HCT116 (cell line): ENCODE measurements around the gene EID2. TPM values are rescaled to one million over a fixed set of nuclear protein-coding genes. Genes with fewer than 3 reads are reported as not detected.

ENCODE experiments used
- ATAC-seq: fragments of 200-7000 bp; cut with Tn5 transposase; 2 replicates; pipeline ENCODE4 v1.9.1; 2020; ENCODE audit warnings: mild to moderate bottlenecking, moderate library complexity
- BruUV-seq: library from RNA; stranded (reverse); fragments of 400-500 nt; replicated peaks from 2 replicates; lab custom pipeline; 2021; lab: Mats Ljungman, UMichigan
- CTCF ChIA-PET: fragments of 300-600 bp; sonication (Branson Sonifier 250); formaldehyde crosslinking; loops from one replicate; lab custom pipeline; 2021; ENCODE audit warnings: antibody characterized with exemption; lab: Charles Lee
- POLR2A ChIA-PET: fragments of 300-600, 350-600 bp; sonication (Branson Sonifier 250); formaldehyde crosslinking; loops from one replicate; lab custom pipeline; 2021; ENCODE audit warnings: antibody characterized with exemption; lab: Charles Lee
- RAD21 ChIA-PET, 2 experiments: fragments of 300-600 bp; sonication (Branson Sonifier 250); formaldehyde crosslinking; loops; one replicate each; lab custom pipeline; 2023; ENCODE audit warnings: low total read pairs in 2 of 2; ENCODE audit not compliant: uncharacterized antibody in 2 of 2, unreplicated experiment in 2 of 2, low non-redundant PET in 1 of 2; lab: Charles Lee
- DNase-seq: peaks from one replicate; pipeline ENCODE4 v3.0.0-alpha.2; 2010; ENCODE audit warnings: low read depth, low spot score
- H2AFZ ChIP-seq: fragments of 200-600 bp; shearing (Covaris generic), sonication (generic); 2 replicates; pipeline ENCODE4 v1.6.1; 2017; ENCODE audit warnings: low read depth, mixed run types, mixed read lengths, antibody characterized with exemption, low read length; ENCODE audit not compliant: poor library complexity, severe bottlenecking
- H3K27ac ChIP-seq: 2 replicates; pipeline ENCODE4 v1.5.1; 2012; ENCODE audit warnings: low read depth, low read length
- H3K27me3 ChIP-seq: fragments of 200-600 bp; sonication (generic); 2 replicates; pipeline ENCODE4 v1.6.1; 2016; ENCODE audit warnings: mixed run types, low read length, mixed read lengths; ENCODE audit not compliant: insufficient read depth
- H3K36me3 ChIP-seq, 2 experiments: fragments of 200-500 bp in 1 of 2; fragments of 200-600 bp in 1 of 2; sonication (Bioruptor generic) in 1 of 2; sonication (generic) in 1 of 2; 2 replicates each; pipeline versions ENCODE4 v1.5.1 to v1.6.1; 2014 to 2016; ENCODE audit warnings: low read length in 2 of 2, inconsistent platforms in 1 of 2, mixed read lengths in 1 of 2, mixed run types in 1 of 2; ENCODE audit not compliant: insufficient read depth in 2 of 2, control insufficient read depth in 1 of 2
- H3K4me1 ChIP-seq, 2 experiments: fragments of 200-600 bp in 1 of 2; sonication (generic) in 1 of 2; 2 replicates each; pipeline versions ENCODE4 v1.5.1 to v1.6.1; 2012 to 2017; ENCODE audit warnings: low read length in 2 of 2, inconsistent platforms in 1 of 2, mild to moderate bottlenecking in 1 of 2, mixed read lengths in 1 of 2, mixed run types in 1 of 2, moderate library complexity in 1 of 2; ENCODE audit not compliant: insufficient read depth in 2 of 2, control insufficient read depth in 1 of 2
- H3K4me2 ChIP-seq: fragments of 200-600 bp; sonication (generic); 2 replicates; pipeline ENCODE4 v1.6.1; 2017; ENCODE audit warnings: mixed run types, low read length, mixed read lengths
- H3K4me3 ChIP-seq, 2 experiments: fragments of 200-600 bp in 1 of 2; sonication (generic) in 1 of 2; replicated peaks in 1 of 2; 2 replicates each; pipeline ENCODE4 v1.5.1; 2011 to 2016; ENCODE audit warnings: low read length in 2 of 2, control low read depth in 1 of 2, low read depth in 1 of 2, mild to moderate bottlenecking in 1 of 2, mixed read lengths in 1 of 2, mixed run types in 1 of 2
- H3K79me2 ChIP-seq: fragments of 200-600 bp; sonication (generic); 2 replicates; pipeline ENCODE4 v1.6.1; 2017; ENCODE audit warnings: mild to moderate bottlenecking, mixed run types, low read length, moderate library complexity, mixed read lengths; ENCODE audit not compliant: insufficient read depth
- H3K9ac ChIP-seq: fragments of 200-600 bp; sonication (generic); 2 replicates; pipeline ENCODE4 v1.6.1; 2016; ENCODE audit warnings: low read length, mixed read lengths
- H3K9me2 ChIP-seq: fragments of 200-600 bp; sonication (generic), shearing (Covaris generic); 2 replicates; pipeline ENCODE4 v1.6.1; 2017; ENCODE audit warnings: mixed run types, mild to moderate bottlenecking, moderate library complexity; ENCODE audit not compliant: insufficient read depth
- H3K9me3 ChIP-seq, 2 experiments: fragments of 200-500 bp in 1 of 2; fragments of 200-600 bp in 1 of 2; sonication (Bioruptor generic) in 1 of 2; sonication (generic) in 1 of 2; 2 replicates each; pipeline ENCODE4 v1.6.1; 2014 to 2017; ENCODE audit warnings: low read length in 2 of 2, mixed read lengths in 2 of 2, inconsistent platforms in 1 of 2, low read depth in 1 of 2, mild to moderate bottlenecking in 1 of 2, mixed run types in 1 of 2, moderate library complexity in 1 of 2; ENCODE audit not compliant: control insufficient read depth in 1 of 2, insufficient read depth in 1 of 2
- H4K20me1 ChIP-seq: fragments of 200-600 bp; sonication (generic), shearing (Covaris generic); 2 replicates; pipeline ENCODE4 v1.6.1; 2017; ENCODE audit warnings: mixed run types, mild to moderate bottlenecking, moderate library complexity; ENCODE audit not compliant: insufficient read depth
- ATF3 ChIP-seq: IDR thresholded peaks from 2 replicates; pipeline ENCODE4 v1.6.1; 2012
- CBX3 ChIP-seq: IDR thresholded peaks from 2 replicates; pipeline ENCODE4 v1.6.1; 2012; ENCODE audit warnings: low read depth
- CEBPB ChIP-seq: IDR thresholded peaks from 2 replicates; pipeline ENCODE4 v1.6.1; 2012; ENCODE audit warnings: low read depth
- CTCF ChIP-seq, 3 experiments: fragments of 200-600 bp in 1 of 3; sonication (generic) in 1 of 3; IDR thresholded peaks in 2 of 3; conservative IDR thresholded peaks in 1 of 3; 2 replicates each; pipeline ENCODE4 v1.5.1; 2012 to 2017; ENCODE audit warnings: low read depth in 2 of 3, low read length in 2 of 3, antibody characterized with exemption in 1 of 3, borderline replicate concordance in 1 of 3, control low read depth in 1 of 3, mild to moderate bottlenecking in 1 of 3, mixed read lengths in 1 of 3, mixed run types in 1 of 3, moderate library complexity in 1 of 3; ENCODE audit not compliant: insufficient read depth in 1 of 3
- EZH2phosphoT487 ChIP-seq: fragments of 200-600 bp; IDR thresholded peaks from 2 replicates; pipeline ENCODE4 v1.6.1; 2018; ENCODE audit warnings: antibody characterized with exemption, borderline replicate concordance
- FOSL1 ChIP-seq: IDR thresholded peaks from 2 replicates; pipeline ENCODE4 v1.6.1; 2012; ENCODE audit warnings: low read depth
- JUND ChIP-seq: IDR thresholded peaks from 2 replicates; pipeline ENCODE4 v1.6.1; 2012
- POLR2A ChIP-seq: IDR thresholded peaks from 2 replicates; pipeline ENCODE4 v1.7.0; 2011; ENCODE audit warnings: borderline replicate concordance; ENCODE audit not compliant: insufficient read depth, insufficient read length; ENCODE audit errors: extremely low read depth
- POLR2AphosphoS5 ChIP-seq: IDR thresholded peaks from 2 replicates; pipeline ENCODE4 v1.6.1; 2011; ENCODE audit warnings: mild to moderate bottlenecking, low read depth, low read length, moderate library complexity
- SP1 ChIP-seq: IDR thresholded peaks from 2 replicates; pipeline ENCODE4 v1.6.1; 2012; ENCODE audit warnings: low read depth
- SRF ChIP-seq: IDR thresholded peaks from 2 replicates; pipeline ENCODE4 v1.6.1; 2012; ENCODE audit warnings: low read depth
- YY1 ChIP-seq: IDR thresholded peaks from 2 replicates; pipeline ENCODE4 v1.6.1; 2011; ENCODE audit warnings: low read length, low read depth, moderate library complexity, mild to moderate bottlenecking; ENCODE audit not compliant: insufficient replicate concordance; ENCODE audit errors: extremely low read depth
- ZFX ChIP-seq: fragments of 450-650 bp; IDR thresholded peaks from 2 replicates; pipeline ENCODE4 v1.6.1; 2017
- intact Hi-C: fragments of 100-400 bp; cut with micrococcal nuclease; formaldehyde crosslinking; loops from 2 replicates; pipeline ENCODE4 v1.10.0; 2022
- total RNA-seq: library from RNA; stranded (reverse); gene quantifications from one replicate; pipeline ENCODE4 v1.2.1, GENCODE V29; 2021; ENCODE audit not compliant: unreplicated experiment
- TF ChIP-seq, protein P1 (sequence below): IDR thresholded peaks from 2 replicates; pipeline ENCODE4 v1.6.1; 2012

Gene EID2
- total RNA-seq, 1 experiment from 2014 or later = 11.7 TPM

DNA sequence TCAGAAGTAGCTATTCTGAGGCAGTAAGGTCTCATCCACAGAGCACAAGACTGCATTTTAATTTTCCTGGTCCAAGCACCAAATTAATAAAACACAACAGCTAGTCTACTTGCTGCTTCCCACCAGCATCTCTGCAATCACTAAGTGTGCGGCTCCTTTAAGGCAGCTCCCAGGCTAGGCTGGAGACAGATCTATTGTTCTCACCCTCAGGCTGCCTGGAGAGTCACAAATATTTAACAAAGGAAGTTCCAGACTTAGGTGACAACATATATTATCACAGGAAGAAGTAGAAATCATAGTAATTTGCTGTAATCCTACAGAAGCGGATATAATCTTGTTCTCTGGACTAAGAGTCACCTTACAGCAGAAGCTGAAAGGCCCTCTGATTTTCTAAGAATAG is 2.2 kb upstream of the EID2 start:
- H3K27me3 ChIP-seq = no peaks in the 10 kb centered on the region
- H3K4me1 ChIP-seq = peaks cover 11 to 21% of the 10 kb centered on the region in 2 experiments
- no peaks in the 10 kb centered on the region for H4K20me1 ChIP-seq
- RAD21 ChIA-PET = no interaction called here
- H3K4me3 ChIP-seq = no peak overlapping the region
- BruUV-seq = no TSS peak
- intact Hi-C loops = no loop called here
- no peak overlapping the region for H3K4me2 ChIP-seq
- DNase-seq = no peak
- peaks cover 16% of the 10 kb centered on the region for H3K79me2 ChIP-seq
- H3K9me3 ChIP-seq = no peaks in the 10 kb centered on the region
- H2AFZ ChIP-seq = no peak overlapping the region
- H3K9ac ChIP-seq = no peak overlapping the region
- H3K36me3 ChIP-seq = no peaks in the 10 kb centered on the region
- H3K9me2 ChIP-seq = no peaks in the 10 kb centered on the region
- no peak for TF ChIP-seq POLR2A
- TF ChIP-seq POLR2AphosphoS5 = no peak
- no peak for TF ChIP-seq FOSL1
- no peak for TF ChIP-seq EZH2phosphoT487
- TF ChIP-seq ATF3 = no peak
- no peak for TF ChIP-seq JUND
- TF ChIP-seq, protein P1, sequence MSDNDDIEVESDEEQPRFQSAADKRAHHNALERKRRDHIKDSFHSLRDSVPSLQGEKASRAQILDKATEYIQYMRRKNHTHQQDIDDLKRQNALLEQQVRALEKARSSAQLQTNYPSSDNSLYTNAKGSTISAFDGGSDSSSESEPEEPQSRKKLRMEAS = no peak
- no peak for TF ChIP-seq SRF
- TF ChIP-seq YY1 = no peak
- no peak for TF ChIP-seq CBX3
- no peak for TF ChIP-seq SP1
- no peak for TF ChIP-seq CEBPB
- no peak for TF ChIP-seq CTCF (IDR thresholded peaks at IDR 0.05 in 2 of 3, conservative IDR thresholded peaks at IDR 0.05 in 1 of 3; ENCODE audit: borderline replicate concordance in 1 of 3, insufficient read depth in 1 of 3, low read depth in 2 of 3, low read length in 2 of 3)
- TF ChIP-seq ZFX = no peak
- TF ChIP-seq, all 23 proteins: peak for 0
- CTCF ChIA-PET = interaction anchor here (0.8 kb wide), 1 partner anchor 10 kb away, joined by 3 read pairs; no protein-coding TSS in a partner anchor
- H3K27ac ChIP-seq = no peak overlapping the region
- POLR2A ChIA-PET = interaction anchor here (1.7 kb wide), 1 partner anchor 106 kb away, joined by 5 read pairs; the partner anchor contains the start of gene RPS16
- ATAC-seq = no peak
